GM12873 (cell line): Measurements from ENCODE around the gene KCNJ5.

ENCODE experiments used
- CTCF ChIP-seq: IDR thresholded peaks from 2 replicates; pipeline ENCODE4 v1.5.1; 2012; ENCODE audit warnings: low read depth, mild to moderate bottlenecking, moderate library complexity, low read length, control low read depth; ENCODE audit not compliant: insufficient read depth; ENCODE audit errors: missing control alignments

Gene KCNJ5

GRCh38 chr11:128852327-128853023, 38.7 kb upstream of the KCNJ5 start:
- TF ChIP-seq CTCF: no peak

DNA sequence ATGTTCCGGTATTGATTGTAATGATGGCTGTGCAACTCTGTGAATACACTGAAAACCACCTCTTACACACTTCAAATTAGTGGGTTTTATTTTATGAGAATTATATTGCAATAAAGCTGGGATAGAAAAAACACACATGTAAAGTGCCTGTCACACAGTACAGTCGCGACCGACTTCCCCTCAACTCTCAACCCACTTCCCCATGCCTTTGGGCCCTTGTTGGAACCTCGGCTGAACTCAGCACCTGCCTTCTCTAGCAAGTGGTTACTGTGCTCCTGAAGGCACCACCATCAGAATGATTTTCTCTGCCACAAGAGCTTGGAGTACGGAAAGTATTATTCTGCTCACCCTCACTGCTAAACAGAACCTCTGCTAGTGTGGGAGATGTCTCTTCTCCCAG, 37.6 kb upstream of the KCNJ5 start:
- TF ChIP-seq CTCF: no peak

DNA sequence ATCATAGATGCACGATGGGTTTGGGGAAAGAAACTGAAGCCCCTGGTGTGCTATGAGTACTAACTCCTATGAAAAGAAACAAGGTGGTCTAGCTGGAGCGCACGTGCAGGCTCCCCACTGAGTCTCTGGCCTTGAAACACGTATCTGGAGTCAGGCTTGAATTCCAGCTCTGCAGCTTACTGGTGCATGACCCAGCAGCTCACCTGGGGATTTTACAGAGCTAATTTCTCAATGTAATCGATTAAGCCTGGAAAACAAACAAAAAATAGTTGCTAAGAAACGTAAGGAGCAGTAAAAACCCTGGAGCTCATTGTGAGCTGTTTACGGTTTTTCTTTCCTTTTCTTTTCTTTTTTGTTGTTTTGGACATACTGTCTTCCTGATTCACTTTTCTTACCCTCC, 36.3 kb upstream of the KCNJ5 start:
- TF ChIP-seq CTCF: no peak

DNA sequence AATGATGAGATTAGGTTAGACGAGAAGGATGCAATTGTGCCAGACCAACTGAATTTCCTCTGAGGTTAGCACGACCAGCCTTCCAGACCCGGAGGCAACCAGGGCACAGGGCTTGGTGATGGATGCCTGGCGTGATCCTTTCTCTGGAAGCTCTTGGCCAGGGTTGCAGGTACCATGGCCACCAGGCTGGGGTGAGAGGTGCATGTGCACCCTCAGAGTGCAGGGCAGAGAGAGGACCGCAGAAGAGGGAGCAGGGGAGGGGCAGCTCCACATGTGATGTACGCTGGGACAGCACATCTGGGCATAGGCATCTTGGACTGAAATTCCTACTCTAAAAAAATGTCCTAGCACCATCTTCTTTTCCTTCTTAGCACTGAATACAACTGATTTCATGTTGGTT, 34.9 kb upstream of the KCNJ5 start:
- TF ChIP-seq CTCF: no peak

- TF ChIP-seq CTCF: no peak
Measured at GRCh38 chr11:128857341-128857740, 33.8 kb upstream of the KCNJ5 start.

DNA sequence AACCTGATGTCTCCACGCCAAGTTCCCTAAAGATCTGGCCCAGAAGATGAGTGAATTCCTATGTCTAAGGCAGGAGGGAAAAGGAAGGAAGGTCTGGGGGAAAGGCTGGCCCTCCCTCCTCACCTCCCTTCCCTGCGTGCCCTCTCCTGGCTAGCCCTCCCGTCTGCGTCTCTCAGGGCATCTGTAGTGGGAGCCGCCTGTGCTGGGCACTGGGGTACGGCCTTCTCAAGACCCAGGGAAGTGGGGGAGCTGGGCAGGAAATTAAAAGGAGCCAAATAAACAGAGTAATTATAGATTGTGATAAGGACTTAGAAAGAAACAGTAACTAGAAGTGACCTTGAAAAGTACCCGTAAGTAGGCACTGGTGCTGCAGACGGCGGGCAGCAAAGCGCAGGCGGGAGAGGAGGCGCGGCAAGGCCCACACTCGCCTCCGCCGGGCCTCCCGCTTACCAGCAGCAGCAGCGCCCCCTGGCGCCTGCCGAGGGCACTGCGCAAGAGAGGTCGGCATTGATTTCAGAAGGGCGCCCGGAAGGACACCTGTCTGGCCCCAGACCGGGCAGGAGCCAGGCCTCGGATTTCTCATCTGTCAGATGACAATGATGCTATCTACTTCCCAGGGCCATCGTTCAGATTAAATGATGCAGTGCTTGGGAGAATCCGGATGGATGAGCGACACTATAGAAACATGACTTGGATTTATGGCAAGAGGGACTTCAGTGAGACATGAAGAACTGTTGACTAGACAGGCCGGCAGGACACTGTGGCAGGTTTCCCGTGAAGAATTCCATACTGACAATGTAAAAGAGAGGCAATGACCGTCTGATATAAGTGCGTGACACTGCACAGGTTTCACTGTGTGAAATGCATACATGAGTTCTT, 31.4 kb upstream of the KCNJ5 start:
- peak; percentile 95 for TF ChIP-seq CTCF

DNA sequence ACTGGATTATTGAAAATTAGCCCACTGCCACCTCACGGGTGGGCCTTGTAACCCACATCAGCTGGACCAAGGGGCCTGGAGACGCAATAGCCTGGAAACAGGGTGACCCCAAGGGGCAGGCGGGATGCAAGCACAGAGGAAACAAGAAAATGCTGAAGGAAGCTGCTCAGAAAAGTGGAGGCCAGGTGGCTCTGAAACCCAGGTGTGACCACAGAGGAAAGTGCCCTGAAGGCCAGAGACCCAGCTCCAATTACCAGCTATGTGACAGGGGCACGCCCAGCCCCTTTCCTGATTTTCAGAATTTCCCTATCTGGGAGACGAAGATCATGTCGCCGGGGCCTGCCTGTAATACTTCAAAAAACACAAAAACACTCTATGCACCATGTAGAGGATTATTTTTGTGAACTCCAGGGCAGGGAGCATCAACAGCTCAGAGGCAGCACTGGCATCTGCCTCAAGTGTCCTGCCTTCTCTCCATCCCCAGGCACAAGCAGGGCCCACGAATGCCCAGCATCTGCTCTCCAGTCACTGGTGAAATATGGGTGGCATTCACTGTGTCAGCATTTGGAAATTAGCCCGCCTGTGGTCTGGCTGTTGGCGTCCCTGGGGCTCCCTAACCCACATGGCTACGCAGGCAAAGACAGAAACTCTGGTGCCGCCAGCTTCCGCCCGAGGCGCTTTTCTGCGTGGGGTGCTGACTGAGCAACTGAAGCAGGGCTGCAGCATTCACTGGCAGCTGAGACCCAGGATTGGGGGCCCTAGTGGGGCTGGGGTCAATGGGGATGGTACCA, 30.4 kb upstream of the KCNJ5 start:
- TF ChIP-seq CTCF: no peak
